Left lobe of liver (tissue), 2 donors: ENCODE data around the gene ABCC11. TPM values are rescaled to one million over a fixed set of nuclear protein-coding genes. Genes with fewer than 3 reads are reported as not detected.
A peak's percentile ranks its signal among the peaks of the same experiment; 100 is the strongest.
"Not testable (repeated sequence)": the region's sequence is repeated elsewhere in the genome, so short reads cannot be mapped to it uniquely, and the experiment has no call there.

Experiments used
- ATAC-seq: fragments of 200-7000 bp; cut with Tn5 transposase; one replicate; pipeline ENCODE4 v1.9.1; 2020; ENCODE audit warnings: mild to moderate bottlenecking, moderate library complexity
- DNase-seq: peaks from one replicate; pipeline ENCODE4 v3.0.0-alpha.2; 2020; ENCODE audit warnings: low spot score
- total RNA-seq: library from RNA; stranded (reverse); gene quantifications from one replicate; pipeline ENCODE4 v1.2.1, GENCODE V29; 2021
- donor health status: DM: no; HTN: no; CAD: no; lungs with moderate emphysema.
- donor health status: DM: no; HTN: yes; CAD: no.

The ABCC11 gene
- total RNA-seq, 1 donor from 2014 or later, result 5.8 TPM

- DNase-seq, result no peak
- ATAC-seq, result no peak
These were observed 3.4 kb upstream of the ABCC11 start for GRCh38 chr16:48250520-48251278.

- peak; percentile 27 for ATAC-seq
These were observed 1.3 kb downstream of the ABCC11 start for GRCh38 chr16:48246066-48246465.

DNA sequence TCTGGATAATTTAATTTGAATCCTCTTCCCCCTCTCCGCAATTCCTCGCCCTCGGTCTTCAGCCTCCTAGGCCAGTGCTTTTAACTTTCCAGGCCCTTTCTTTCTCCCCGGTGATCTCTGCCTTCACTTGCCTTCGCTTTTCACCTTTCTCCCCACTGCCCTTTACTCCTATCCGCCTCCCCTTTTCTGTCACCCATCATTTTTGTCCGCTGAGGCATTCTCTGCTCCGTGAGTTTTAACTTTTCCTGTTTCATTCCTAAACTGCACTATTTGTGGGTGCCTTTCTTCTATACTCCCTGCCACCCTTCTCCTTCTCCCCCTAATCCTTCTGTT lies 2.5 kb downstream of the ABCC11 start:
- DNase-seq (no peak), ATAC-seq (no peak)

More at GRCh38 chr16:48246066-48246465, 1.3 kb downstream of the ABCC11 start:
- no peak for DNase-seq

DNA sequence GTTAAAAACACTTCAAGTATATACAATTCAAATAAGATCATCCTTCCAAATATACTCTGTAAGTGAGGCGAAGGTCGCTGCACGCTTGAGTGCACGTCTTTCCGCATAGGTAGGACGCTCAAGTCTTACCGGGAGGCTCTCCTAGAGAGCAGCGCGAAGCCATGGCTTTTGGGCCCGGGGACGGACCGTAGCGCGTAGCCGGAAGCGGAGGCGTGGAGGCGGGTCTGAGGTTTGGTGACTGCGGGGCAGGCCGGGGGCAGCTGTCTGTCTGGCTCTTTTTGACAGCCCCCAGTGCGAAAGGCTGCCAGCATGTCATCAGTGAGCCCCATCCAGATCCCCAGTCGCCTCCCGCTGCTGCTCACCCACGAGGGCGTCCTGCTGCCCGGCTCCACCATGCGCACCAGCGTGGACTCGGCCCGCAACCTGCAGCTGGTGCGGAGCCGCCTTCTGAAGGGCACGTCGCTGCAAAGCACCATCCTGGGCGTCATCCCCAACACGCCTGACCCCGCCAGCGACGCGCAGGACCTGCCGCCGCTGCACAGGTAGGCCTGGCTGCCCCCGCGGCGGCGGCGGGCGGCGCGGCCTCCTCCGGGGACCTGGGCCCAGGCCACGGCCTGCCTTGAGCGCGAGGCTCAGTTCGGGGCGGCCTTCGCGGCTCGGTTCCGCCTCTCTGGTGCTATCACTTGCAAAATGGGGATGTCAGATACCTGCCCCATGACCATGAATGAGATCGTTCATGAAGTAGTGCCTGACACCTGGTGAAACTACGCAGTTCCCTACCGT lies 3.1 kb downstream of the ABCC11 start, which contains the start of gene LONP2:
Gene LONP2 (plus strand): TSS at position 221 of the 783 bp plus-strand sequence. CDS start 89 bp downstream, at position 310.
- ATAC-seq (peak; percentile 86), DNase-seq (peak; percentile 97)

GRCh38 chr16:48240147-48240546 lies 7.2 kb downstream of the ABCC11 start:
- not testable (repeated sequence) for ATAC-seq

DNA sequence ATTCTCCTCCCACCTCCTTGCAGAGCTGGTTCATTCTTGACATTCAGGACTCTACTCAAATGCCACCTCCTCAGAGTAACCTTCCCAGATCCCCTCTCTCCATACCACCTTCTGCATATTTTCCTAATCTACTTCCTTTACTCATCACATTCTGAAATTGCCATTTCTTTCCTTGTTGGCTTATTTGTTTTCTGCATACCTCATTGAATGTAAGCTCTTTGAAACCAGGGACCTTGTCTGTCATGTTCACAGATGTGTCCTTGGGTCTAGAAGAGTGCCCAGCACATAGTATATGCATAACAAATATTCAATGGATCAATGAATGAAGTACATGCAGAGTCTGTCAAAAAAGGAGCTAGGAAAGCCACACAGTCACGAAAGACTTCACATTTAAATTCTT lies 11.1 kb downstream of the ABCC11 start:
- DNase-seq (no peak), ATAC-seq (no peak)

More at GRCh38 chr16:48240147-48240546, 7.2 kb downstream of the ABCC11 start:
- not testable (repeated sequence) for DNase-seq

DNA sequence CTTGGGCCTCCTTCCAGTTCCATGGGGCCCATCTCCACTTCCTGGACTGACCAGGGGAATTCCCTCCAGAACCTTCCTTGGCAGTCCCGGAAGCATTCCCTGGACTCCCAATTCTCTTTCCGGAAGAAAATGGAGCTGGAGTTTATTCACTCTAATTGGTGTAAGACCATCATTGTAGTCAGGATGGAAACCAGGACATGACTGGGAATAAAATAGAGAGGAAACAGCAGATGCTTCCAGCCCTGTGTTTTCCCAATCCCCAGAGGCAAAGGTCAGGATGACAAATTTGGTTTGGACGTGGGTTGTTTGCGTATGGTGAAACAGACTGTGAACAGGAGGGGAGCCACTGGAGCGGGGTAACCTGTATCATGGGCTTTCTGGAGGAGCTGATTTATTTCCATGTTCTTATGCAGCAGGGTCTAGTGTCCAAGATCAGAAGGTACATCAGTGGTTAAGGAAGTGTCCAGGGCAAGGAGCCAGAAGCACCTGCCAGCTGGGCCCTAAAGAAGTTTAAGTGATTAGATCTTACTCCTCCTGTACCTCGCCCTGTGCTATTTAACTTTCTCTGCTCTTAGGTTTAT lies 11.7 kb downstream of the ABCC11 start:
- ATAC-seq (peak; percentile 80), DNase-seq (peak; percentile 85)

GRCh38 chr16:48235058-48235555 lies 12.2 kb downstream of the ABCC11 start:
- peak; percentile 2 for ATAC-seq

GRCh38 chr16:48234630-48235029 lies 12.7 kb downstream of the ABCC11 start:
- DNase-seq, result peak; percentile 83
- ATAC-seq, result peak; percentile 77

More at GRCh38 chr16:48235058-48235555, 12.2 kb downstream of the ABCC11 start:
- DNase-seq, result no peak

DNA sequence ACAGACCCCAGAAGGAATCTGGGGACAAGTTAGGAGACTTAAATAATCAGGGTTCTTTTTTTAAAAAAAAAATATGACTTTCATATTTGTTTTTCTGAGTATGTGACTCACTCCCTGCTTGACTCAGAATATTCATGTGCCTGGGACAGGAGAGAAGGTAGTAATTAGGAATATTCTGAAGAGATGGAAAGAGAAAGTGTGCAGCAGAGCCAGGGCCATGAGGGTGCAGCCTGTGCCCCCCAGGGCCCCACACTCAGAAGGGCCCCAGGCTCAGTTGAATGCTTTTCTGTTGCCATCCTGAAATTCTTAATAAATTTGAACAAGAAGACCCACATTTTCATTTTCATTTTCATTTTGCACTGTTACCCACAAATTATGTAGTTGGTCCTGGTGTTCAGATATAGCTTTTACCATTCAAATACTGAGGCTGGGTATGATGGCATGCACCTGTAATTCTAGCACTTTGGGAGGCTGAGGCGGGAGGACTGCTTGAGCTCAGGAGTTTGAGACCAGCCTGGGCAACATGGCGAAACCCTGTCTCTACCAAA lies 14.8 kb downstream of the ABCC11 start:
- DNase-seq (no peak), ATAC-seq (no peak)

GRCh38 chr16:48231727-48232492 lies 15.4 kb downstream of the ABCC11 start:
- DNase-seq (no peak), ATAC-seq (peak; percentile 40)

- no peak for DNase-seq
- no peak for ATAC-seq
These were observed 21.9 kb downstream of the ABCC11 start for GRCh38 chr16:48225456-48225855.

GRCh38 chr16:48223490-48223889 lies 23.8 kb downstream of the ABCC11 start:
- no peak for ATAC-seq
- no peak for DNase-seq

DNA sequence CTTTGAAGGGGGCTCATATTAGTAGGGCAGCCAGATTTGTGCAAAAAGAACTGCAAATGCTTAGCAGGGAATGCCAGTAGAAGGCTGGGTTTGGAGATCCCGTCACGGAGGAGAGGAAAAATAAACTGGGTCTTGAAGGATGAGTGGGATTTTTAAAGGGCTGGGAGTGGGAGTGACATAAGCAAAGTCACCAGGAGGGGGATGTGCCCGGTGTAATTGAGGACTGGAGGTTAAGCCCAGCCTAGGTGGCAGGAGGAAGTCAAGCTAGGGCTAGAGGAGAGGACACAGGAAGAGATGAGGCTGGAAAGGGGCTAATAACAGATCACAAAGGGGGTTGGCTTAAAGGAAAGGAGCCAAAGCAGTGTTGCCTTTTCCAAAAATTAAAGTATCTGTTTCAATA lies 26.4 kb downstream of the ABCC11 start:
- DNase-seq, result no peak
- ATAC-seq, result no peak

GRCh38 chr16:48218473-48218872 lies 28.9 kb downstream of the ABCC11 start:
- DNase-seq, result no peak
- no peak for ATAC-seq

- DNase-seq, result no peak
These were observed 29.6 kb downstream of the ABCC11 start for GRCh38 chr16:48217708-48218107.

DNA sequence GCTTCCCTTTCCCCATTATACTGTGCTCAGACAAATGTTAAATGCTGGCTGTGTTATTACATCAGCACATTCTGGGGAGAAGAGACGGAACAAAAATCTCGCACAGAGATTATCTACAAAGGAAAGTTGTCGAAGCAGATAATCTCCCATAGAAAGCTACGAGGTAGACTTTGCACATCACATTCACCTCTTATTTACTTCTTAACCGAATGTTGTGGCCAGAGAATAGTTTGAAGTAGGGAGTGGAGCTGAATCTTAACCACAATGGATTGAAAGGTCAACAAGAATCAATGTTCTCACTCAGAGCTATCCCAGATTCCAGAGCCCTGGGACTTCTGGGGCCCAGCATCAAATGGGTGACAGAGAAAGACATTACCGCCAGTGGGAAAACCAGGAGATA lies 31.6 kb downstream of the ABCC11 start:
- ATAC-seq (no peak), DNase-seq (no peak)

More at GRCh38 chr16:48217708-48218107, 29.6 kb downstream of the ABCC11 start:
- no peak for ATAC-seq

DNA sequence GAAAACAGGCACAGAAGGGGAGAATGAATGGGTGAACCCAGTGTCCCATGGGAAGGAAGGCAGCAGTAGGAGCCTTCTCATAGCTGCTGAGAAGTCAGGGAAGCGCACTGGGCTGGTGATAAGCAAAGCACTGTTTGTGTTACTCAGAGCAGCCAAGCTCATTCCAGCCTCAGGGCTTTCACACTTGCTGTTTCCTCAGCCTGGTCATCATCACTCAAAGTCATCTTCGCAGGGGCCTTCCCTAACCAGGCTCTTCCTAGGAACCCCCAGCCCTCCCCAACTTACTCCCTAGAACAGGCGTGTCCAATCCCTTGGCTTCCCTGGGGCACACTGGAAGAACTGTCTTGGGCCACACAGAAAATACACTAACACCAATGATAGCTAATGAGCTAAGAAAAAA lies 35.3 kb downstream of the ABCC11 start:
- no peak for ATAC-seq
- no peak for DNase-seq

DNA sequence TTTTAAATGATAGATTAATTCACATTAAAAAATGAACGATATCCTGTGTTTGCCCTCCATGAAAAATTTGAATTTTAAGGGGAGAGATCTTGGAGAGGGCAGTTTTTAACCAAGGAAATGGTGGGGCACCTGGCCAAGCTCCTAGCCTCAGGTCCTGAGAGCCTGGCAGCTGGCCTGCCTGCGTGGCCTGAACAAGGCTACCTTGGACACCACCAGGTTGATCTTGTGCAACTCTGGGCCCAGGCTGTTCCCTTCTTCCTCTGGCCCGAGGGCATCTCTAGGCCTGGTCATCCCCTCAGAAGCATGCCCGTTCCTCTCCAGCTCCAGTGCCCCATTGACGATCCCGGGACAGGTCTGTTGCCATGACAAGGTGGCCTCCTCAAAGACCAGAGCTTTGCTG lies 36.6 kb downstream of the ABCC11 start:
- ATAC-seq (peak; percentile 88), DNase-seq (peak; percentile 86)

DNA sequence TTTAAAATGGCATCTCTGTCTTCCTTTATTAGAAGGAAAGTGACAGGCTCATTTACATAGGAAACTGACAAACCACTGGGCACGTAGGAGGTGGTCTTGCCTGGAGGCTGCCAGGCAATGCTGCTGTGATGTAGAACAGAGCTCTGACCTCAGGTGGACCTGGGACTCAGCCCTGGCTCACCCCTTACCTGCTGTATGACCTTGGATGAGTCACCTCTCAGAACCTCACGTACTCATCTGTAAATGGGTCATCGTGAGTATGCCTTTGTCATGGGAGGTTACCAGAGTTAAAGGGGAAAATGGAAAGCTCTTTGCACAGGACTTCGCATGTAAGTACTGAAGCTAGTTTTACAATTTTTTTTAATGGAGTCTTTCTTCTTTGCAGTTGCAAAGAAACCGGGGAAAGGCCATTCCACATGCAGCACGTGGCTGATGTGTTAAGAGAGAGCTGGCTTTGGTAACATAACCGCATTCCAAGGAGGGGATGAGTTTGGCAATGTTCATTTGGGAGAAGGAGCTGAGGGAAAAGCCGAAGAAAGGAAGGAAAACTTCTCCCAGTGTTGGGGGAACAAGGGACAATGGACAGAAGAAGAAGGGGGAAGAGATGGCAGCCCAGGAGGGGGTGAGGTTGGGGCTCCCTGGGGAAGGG lies 40.6 kb downstream of the ABCC11 start:
- ATAC-seq, result peak; percentile 43
- DNase-seq, result peak; percentile 59
